GM20000 (cell line): ENCODE measurements around the gene AURKAIP1.

Source experiments
- DNase-seq: peaks from one replicate; pipeline ENCODE4 v3.0.0; 2012; ENCODE audit warnings: low spot score
- TF ChIP-seq, protein P1 (sequence below): IDR thresholded peaks from 2 replicates; pipeline ENCODE4 v1.5.1; 2012; ENCODE audit warnings: mild to moderate bottlenecking, control low read depth; ENCODE audit errors: extremely low read depth, missing control alignments

Gene AURKAIP1

DNA sequence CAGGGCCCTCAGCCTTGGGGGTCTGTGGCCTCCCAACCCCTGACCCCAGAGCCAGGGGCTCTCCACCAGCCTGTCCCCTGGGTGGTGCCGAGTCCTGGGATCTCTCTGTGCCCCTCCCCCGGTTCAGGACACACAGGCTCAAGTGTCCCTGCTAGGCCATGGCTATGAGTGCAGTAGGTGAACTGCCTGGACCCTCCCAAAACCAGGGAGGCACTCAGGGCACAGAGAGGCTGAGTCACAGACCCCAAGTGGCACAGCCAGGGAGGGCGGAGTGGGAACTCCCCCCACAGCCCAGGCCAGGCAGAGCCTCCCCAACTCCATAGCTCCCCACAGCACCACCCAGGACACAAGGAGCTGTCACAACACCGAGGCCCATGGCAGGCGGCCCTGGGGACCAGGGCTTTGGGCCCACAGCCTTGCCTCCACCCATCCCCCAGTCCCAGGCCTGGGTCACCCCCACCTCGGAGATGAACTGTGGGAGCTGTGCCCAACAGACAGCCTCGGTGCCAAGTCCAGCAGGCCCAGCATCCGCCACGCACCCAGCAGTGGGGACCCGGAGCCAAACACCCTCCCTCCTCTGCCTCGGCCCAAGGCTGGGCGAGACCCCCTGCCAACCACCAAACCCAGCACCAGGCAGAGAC lies 29.0 kb downstream of the AURKAIP1 start:
- no peak for DNase-seq

DNA sequence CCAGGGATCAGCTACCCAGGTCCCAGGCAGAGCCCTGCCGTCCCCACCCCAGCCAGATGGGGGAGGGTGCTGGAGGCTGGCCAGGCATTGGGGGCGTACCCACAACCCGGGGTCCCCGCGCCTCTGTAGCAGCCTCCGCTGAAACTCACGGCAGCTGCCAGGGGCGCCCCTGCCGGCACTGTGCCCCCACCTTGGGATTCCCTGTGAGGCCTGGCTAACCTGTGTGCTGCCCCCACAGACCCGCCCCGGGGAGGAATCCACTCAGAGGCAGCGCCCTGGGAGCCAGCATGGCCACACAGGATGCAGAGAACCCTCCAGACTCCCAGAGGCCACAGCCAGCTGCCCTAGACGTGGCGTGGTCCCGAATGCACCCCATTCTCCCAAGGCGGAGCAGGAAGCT lies 29.6 kb downstream of the AURKAIP1 start:
- no peak for DNase-seq
- TF ChIP-seq, protein P1, sequence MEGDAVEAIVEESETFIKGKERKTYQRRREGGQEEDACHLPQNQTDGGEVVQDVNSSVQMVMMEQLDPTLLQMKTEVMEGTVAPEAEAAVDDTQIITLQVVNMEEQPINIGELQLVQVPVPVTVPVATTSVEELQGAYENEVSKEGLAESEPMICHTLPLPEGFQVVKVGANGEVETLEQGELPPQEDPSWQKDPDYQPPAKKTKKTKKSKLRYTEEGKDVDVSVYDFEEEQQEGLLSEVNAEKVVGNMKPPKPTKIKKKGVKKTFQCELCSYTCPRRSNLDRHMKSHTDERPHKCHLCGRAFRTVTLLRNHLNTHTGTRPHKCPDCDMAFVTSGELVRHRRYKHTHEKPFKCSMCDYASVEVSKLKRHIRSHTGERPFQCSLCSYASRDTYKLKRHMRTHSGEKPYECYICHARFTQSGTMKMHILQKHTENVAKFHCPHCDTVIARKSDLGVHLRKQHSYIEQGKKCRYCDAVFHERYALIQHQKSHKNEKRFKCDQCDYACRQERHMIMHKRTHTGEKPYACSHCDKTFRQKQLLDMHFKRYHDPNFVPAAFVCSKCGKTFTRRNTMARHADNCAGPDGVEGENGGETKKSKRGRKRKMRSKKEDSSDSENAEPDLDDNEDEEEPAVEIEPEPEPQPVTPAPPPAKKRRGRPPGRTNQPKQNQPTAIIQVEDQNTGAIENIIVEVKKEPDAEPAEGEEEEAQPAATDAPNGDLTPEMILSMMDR, result no peak

More for the DNA sequence above, 29.0 kb downstream of the AURKAIP1 start:
- TF ChIP-seq, protein P1, result no peak

DNA sequence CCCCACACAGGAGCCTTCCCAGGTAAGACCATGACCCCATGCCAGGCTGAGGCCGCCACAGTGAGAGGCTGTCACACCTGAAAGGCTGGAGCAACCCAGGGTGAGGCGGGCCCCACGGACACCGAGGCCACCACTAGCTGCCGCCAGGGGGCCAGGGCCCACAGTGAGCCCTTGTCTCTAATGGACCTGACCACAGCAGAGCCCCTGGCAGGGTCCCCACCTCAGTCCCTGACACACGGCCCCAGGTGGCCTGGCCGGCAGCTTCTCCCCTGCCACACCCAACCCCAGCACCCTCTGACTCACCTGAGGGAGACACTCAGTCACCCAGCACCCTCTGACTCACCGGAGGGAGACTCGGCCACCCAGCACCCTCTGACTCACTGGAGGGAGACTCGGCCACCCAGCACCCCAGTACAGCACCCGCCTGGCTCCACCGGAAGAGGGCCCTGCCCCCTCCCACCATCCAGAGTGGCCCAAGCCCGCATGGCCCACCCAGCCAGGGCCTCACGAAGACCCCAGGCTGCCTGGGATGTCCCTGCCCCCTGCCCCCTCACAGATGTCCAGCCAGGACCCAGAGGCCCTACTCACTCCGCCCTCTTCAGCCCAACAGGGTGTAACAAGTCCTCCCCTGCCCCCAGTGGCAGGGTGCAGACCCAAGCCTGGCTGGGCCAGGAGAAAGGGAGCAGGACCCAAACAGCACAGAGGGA lies 30.2 kb downstream of the AURKAIP1 start:
- no peak for DNase-seq
- TF ChIP-seq, protein P1, result no peak

DNA sequence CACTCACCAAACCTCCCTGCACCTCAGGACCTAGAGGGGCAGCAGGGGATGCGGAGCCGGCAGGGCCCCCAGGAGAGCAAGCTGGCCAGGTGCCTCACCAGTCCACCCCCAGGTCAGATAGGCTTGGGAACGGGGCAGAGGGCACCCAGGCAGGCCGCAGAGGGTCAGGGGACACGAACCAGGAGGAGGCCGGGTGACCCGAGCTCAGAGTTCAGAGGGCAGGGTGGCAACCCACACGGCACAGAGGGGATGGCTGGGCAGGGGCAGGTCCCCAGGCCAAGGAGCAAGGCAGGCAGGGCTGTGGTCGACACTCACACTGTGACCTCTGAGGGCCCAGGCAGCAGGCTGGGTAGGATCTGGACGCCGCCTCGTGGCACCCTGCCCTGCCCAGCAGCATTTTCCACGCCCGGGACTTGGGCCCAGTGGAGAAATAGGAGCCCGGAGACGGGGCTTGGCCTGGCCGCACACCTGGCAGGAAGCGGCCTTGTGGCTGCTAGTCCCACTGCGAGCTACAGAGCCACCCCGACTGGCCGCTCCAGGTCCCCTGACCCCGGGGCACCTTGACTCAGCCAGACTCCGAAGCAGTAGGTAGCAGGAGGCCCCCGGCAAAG lies 31.1 kb downstream of the AURKAIP1 start:
- TF ChIP-seq, protein P1, result no peak
- DNase-seq, result no peak

DNA sequence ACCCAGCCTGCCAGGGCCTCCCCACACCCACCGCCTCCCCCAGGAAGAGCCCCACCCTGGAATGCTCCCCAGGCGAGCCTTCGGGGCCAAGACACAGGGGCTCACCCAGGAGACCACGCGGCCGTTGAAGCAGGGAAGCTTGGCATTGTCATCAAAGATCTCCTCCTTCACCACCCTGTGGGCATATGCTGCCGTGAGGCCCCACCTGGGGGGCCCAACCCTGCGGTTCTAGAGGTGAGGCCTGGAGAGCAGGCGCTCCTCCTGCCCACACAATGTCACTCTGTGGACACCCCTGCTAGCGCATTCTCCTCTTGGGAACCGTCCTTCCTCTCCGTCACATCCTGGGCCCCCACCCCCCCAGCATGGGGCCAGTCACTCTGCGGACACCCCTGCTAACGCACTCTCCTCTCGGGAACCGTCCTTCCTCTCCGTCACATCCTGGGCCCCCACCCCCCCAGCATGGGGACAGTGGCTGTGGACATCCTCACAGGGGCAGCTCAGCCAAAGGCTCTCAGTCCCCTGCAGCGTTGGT lies 32.4 kb downstream of the AURKAIP1 start:
- TF ChIP-seq, protein P1, result no peak
- DNase-seq, result no peak

DNA sequence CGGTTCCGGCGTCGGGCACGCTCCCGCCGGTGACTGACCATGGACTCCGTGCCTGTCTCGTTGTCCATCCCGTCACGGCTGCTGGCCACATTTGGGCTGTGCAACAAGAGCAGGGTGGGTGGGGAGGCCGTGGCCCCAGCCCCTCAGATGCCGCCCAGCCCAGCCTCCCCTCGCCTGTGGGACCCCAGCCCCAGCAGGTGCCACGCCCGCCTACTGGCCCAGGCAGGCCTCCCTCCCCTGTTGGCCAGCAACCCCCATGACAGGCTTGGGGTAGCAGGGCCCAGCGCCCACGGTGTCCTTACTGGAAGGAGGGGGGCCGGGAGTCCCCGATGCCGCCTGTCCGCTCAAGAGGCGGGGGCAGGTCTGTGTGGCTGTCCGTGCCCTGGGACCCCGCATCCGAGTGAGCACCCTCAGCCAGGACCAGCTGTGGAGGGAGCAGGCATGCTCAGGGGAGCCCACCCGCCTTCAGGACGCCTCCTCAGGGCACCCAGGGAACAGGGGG lies 32.9 kb downstream of the AURKAIP1 start:
- no peak for DNase-seq
- TF ChIP-seq, protein P1, result no peak

DNA sequence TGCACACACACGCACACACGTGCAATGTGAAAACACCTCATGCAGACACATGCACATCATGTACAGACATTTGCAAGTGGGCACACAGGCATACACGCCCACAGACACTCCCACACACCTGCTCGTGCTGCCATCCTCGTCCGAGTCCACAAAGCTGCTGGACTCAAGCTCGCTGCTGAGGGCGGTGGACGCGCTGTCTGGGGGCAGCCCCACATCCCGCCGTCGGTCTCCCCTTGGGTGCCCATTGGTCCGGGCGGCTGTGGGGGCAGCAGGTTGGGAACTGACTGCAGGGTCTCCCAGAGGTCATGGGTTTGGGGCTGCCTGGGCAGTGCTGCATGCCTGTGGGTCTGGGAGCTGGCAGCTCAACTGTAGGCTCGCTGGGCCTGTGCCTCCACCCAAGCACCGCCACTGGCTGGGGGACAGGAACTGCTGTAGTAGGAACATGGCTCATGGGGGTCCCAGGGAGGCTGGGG lies 33.4 kb downstream of the AURKAIP1 start:
- TF ChIP-seq, protein P1, result no peak
- no peak for DNase-seq
